CD4-positive, alpha-beta T cell (primary cell): ENCODE measurements around the gene KIF5A. TPM values are rescaled to one million over a fixed set of nuclear protein-coding genes. Genes with fewer than 3 reads are reported as not detected.
A peak's percentile ranks its signal among the peaks of the same experiment; 100 is the strongest.

ENCODE experiments used
- ATAC-seq: fragments of 200-7000 bp; cut with Tn5 transposase; one replicate; pipeline ENCODE4 v1.10.0; 2022; ENCODE audit warnings: mild to moderate bottlenecking; ENCODE audit not compliant: poor library complexity
- CTCF ChIA-PET: fragments of 350-600 bp; sonication (Branson Sonifier 250); formaldehyde crosslinking; loops from one replicate; lab custom pipeline; 2021; ENCODE audit warnings: antibody characterized with exemption, inconsistent platforms; lab: Charles Lee
- POLR2A ChIA-PET: fragments of 350-600 bp; sonication (Branson Sonifier 250); formaldehyde crosslinking; loops from one replicate; lab custom pipeline; 2021; ENCODE audit warnings: antibody characterized with exemption, inconsistent platforms; lab: Charles Lee
- DNase-seq, 14 experiments: peaks; one replicate each; pipeline ENCODE4 v3.0.0-alpha.2; 2013 to 2020; ENCODE audit warnings: mixed read lengths in 2 of 14
- H3K27ac ChIP-seq, 2 donors: one replicate each; pipeline versions ENCODE4 v1.5.1 to v1.7.0; 2013; ENCODE audit warnings: low read length in 2 of 2, low read depth in 1 of 2, mild to moderate bottlenecking in 1 of 2
- H3K27me3 ChIP-seq, 2 experiments: 1 replicate in 1 of 2; 2 replicates in 1 of 2; pipeline versions ENCODE4 v1.6.1 to v1.7.0; 2013; ENCODE audit warnings: low read length in 2 of 2, control low read depth in 1 of 2, mild to moderate bottlenecking in 1 of 2, moderate library complexity in 1 of 2; ENCODE audit not compliant: insufficient read depth in 2 of 2, control insufficient read depth in 1 of 2
- H3K36me3 ChIP-seq: one replicate; pipeline ENCODE4 v1.6.1; 2013; ENCODE audit warnings: low read length, control low read depth; ENCODE audit not compliant: insufficient read depth
- H3K4me1 ChIP-seq: one replicate; pipeline ENCODE4 v1.6.1; 2013; ENCODE audit warnings: low read length, control low read depth; ENCODE audit not compliant: insufficient read depth
- H3K4me3 ChIP-seq: one replicate; pipeline ENCODE4 v1.5.1; 2013; ENCODE audit warnings: mild to moderate bottlenecking, low read length, moderate library complexity
- H3K9me3 ChIP-seq, 2 experiments: 1 replicate in 1 of 2; 2 replicates in 1 of 2; pipeline versions ENCODE4 v1.6.1 to v1.7.0; 2013; ENCODE audit warnings: low read length in 2 of 2, mild to moderate bottlenecking in 2 of 2, control low read depth in 1 of 2, moderate library complexity in 1 of 2; ENCODE audit not compliant: control insufficient read depth in 1 of 2, insufficient read depth in 1 of 2
- H3K27ac Mint-ChIP-seq: one replicate; pipeline ENCODE4 v1.8.0; 2020; ENCODE audit warnings: mixed read lengths
- H3K27me3 Mint-ChIP-seq: one replicate; pipeline ENCODE4 v1.8.0; 2021; ENCODE audit warnings: mixed read lengths
- H3K36me3 Mint-ChIP-seq: one replicate; pipeline ENCODE4 v1.8.0; 2021; ENCODE audit warnings: low read depth, mixed read lengths
- H3K4me1 Mint-ChIP-seq: one replicate; pipeline ENCODE4 v1.8.0; 2021; ENCODE audit warnings: low read depth, mixed read lengths
- H3K4me3 Mint-ChIP-seq: one replicate; pipeline ENCODE4 v1.8.0; 2020; ENCODE audit warnings: mild to moderate bottlenecking, mixed read lengths
- H3K9me3 Mint-ChIP-seq: one replicate; pipeline ENCODE4 v1.8.0; 2020; ENCODE audit warnings: mixed read lengths
- intact Hi-C, 2 experiments: fragments of 100-400 bp; cut with DNase I in 1 of 2; cut with micrococcal nuclease in 1 of 2; formaldehyde crosslinking; loops; one replicate each; pipeline versions ENCODE4 v1.15.1 to v1.9.0; 2023 to 2025; cut with DNase I, micrococcal nuclease
- total RNA-seq, 174 experiments: library from RNA in 2 of 174; stranded (reverse) in 2 of 174; gene quantifications; one replicate each; pipeline ENCODE4 v1.2.3 and lab custom pipeline; 2021 to 2026
- TF ChIP-seq, protein P1 (sequence below): fragments of 200-600 bp; IDR thresholded peaks from one replicate; pipeline ENCODE4 v1.8.0; 2022; ENCODE audit warnings: antibody characterized with exemption, mild to moderate bottlenecking

The KIF5A gene
- total RNA-seq, 2 experiments from 2014 or later = 0.39 to 0.47 TPM

DNA sequence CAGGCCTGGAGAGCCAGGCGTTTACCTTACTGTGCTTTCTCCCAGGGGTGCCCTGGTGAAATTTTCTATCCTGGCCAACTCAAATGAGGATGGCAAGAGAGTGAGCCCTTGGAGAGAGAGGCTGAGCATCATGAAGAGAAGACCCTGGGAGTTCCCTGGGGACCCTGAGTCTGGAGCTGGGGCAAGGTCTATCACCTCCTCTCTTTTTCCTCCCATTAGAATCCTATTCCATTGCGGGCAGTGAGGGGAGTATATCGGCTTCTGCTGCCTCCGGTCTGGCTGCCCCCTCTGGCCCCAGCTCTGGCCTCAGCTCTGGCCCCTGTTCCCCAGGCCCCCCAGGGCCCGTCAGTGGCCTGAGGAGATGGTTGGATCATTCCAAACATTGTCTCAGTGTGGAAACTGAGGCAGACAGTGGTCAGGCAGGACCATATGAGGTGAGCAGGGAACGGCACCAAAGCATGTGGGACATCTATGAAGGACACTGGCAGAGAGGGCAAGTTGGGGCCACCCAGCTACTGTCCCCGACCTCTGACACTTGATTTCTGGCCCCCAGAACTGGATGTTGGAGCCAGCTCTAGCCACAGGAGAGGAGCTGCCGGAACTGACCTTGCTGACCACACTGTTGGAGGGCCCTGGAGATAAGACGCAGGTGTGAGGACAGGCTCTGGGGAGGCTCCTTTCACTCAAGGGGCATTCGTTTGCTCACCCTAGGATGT is 63.0 kb downstream of the KIF5A start:
- peaks cover 22 to 37% of the 10 kb centered on the region in 2 experiments for H3K27me3 ChIP-seq

DNA sequence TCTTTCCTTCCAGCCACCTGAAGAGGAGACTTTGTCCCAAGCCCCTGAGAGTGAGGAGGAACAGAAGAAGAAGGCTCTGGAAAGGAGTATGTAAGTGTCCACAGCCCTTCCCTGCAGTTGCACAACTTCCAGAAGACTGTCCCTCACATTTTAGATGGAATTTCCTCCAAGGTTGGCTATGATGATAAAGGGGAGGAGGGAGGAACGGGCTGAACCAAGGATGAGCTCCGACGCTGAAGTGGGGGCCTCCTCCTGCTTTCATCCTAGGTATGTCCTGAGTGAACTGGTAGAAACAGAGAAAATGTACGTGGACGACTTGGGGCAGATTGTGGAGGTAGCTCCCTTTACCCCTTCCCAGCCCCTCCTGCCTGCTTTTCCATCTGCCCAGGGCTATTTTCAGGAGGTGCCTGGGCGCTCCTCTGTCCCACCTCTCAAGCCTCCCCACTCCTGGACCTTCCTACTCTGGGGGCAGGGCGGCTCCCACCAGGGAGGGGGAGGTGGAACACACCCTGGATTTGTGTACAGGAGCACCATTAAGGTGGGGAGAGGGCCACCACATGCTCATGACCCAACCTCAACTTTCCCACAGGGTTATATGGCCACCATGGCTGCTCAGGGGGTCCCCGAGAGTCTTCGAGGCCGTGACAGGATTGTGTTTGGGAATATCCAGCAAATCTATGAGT is 63.7 kb downstream of the KIF5A start:
- ATAC-seq = no peak
- intact Hi-C loops = no loop called here
- H3K9me3 ChIP-seq = peaks cover 0 to 3% of the 10 kb centered on the region in 2 experiments
- Mint-ChIP-seq H3K27ac (no peak overlapping the region), H3K27me3 (peaks cover 73% of the 10 kb centered on the region), H3K9me3 (no peaks in the 10 kb centered on the region), H3K36me3 (peaks cover 7% of the 10 kb centered on the region), H3K4me3 (no peak overlapping the region), H3K4me1 (peaks cover 16% of the 10 kb centered on the region)
- H3K4me1 ChIP-seq = peaks cover 19% of the 10 kb centered on the region
- TF ChIP-seq, protein P1, sequence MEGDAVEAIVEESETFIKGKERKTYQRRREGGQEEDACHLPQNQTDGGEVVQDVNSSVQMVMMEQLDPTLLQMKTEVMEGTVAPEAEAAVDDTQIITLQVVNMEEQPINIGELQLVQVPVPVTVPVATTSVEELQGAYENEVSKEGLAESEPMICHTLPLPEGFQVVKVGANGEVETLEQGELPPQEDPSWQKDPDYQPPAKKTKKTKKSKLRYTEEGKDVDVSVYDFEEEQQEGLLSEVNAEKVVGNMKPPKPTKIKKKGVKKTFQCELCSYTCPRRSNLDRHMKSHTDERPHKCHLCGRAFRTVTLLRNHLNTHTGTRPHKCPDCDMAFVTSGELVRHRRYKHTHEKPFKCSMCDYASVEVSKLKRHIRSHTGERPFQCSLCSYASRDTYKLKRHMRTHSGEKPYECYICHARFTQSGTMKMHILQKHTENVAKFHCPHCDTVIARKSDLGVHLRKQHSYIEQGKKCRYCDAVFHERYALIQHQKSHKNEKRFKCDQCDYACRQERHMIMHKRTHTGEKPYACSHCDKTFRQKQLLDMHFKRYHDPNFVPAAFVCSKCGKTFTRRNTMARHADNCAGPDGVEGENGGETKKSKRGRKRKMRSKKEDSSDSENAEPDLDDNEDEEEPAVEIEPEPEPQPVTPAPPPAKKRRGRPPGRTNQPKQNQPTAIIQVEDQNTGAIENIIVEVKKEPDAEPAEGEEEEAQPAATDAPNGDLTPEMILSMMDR = no peak
- H3K27ac ChIP-seq = no peak overlapping the region
- peaks cover 26 to 44% of the 10 kb centered on the region in 2 experiments for H3K27me3 ChIP-seq
- DNase-seq = no peak
- POLR2A ChIA-PET = no interaction called here
- H3K36me3 ChIP-seq = no peaks in the 10 kb centered on the region
- no peak overlapping the region for H3K4me3 ChIP-seq
- CTCF ChIA-PET = interaction anchor here (1.6 kb wide), 1 partner anchor 30 kb away, joined by 4 read pairs; no protein-coding TSS in a partner anchor

More for the DNA sequence above, 63.0 kb downstream of the KIF5A start:
- Mint-ChIP-seq H3K4me1 (peaks cover 16% of the 10 kb centered on the region), H3K9me3 (no peaks in the 10 kb centered on the region), H3K36me3 (peaks cover 8% of the 10 kb centered on the region), H3K27ac (no peak overlapping the region), H3K4me3 (peak overlapping the region; percentile 20), H3K27me3 (peaks cover 66% of the 10 kb centered on the region)
- ChIA-PET CTCF (interaction anchor here (1.6 kb wide), 1 partner anchor 30 kb away, joined by 4 read pairs; no protein-coding TSS in a partner anchor), POLR2A (interaction anchor here (0.9 kb wide), 1 partner anchor 18 kb away, joined by 3 read pairs; no protein-coding TSS in a partner anchor)
- Histone ChIP-seq H3K27ac (no peak overlapping the region), H3K4me3 (no peak overlapping the region), H3K4me1 (peaks cover 19% of the 10 kb centered on the region), H3K36me3 (no peaks in the 10 kb centered on the region), H3K9me3 (peaks cover 0 to 3% of the 10 kb centered on the region in 2 experiments)
- intact Hi-C loops = no loop called here
- TF ChIP-seq, protein P1 = no peak
- ATAC-seq (no peak), DNase-seq (no peak)

DNA sequence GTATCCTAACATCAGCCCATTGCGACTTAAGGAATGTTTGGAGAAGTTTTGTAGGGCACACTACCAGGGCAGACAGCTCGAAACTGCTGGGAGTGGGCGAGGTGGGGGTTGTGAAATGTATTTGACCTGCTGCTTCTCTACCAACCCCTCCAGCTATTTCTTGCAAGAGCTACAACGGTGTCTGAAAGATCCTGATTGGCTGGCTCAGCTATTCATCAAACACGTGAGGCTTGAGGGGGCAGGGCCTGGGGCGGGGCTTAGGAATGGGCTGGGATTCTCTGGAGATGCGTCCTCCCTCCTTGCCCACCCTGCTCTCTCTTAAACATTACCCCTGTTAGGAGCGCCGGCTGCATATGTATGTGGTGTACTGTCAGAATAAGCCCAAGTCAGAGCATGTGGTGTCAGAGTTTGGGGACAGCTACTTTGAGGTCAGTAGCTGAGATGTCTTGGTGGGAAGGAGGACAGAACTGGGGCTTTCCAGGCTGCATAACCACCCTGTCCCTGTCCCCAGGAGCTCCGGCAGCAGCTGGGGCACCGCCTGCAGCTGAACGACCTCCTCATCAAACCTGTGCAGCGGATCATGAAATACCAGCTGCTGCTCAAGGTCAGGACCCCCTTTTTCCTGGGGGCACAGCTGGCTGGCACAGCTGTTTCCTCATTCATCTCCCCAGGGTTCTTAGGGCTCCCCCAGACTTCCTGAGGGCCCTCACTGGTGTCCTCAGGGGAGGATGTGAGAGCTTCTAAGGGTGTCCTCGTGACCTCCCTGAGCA is 64.5 kb downstream of the KIF5A start:
- peaks cover 23% of the 10 kb centered on the region for H3K4me1 ChIP-seq
- H3K27me3 Mint-ChIP-seq = peaks cover 81% of the 10 kb centered on the region
- peaks cover 0 to 3% of the 10 kb centered on the region in 2 experiments for H3K9me3 ChIP-seq
- ATAC-seq (no peak), DNase-seq (peak in 1 of 14 experiments; percentile 30)
- H3K9me3 Mint-ChIP-seq = no peaks in the 10 kb centered on the region
- intact Hi-C loops = no loop called here
- peaks cover 33 to 52% of the 10 kb centered on the region in 2 experiments for H3K27me3 ChIP-seq
- H3K4me1 Mint-ChIP-seq = peaks cover 23% of the 10 kb centered on the region
- peak overlapping the region; percentile 11 for H3K4me3 Mint-ChIP-seq
- no peak overlapping the region for H3K27ac ChIP-seq
- ChIA-PET POLR2A (no interaction called here), CTCF (no interaction called here)
- H3K36me3 ChIP-seq = no peaks in the 10 kb centered on the region
- no peaks in the 10 kb centered on the region for H3K36me3 Mint-ChIP-seq
- no peak overlapping the region for H3K4me3 ChIP-seq
- TF ChIP-seq, protein P1 = no peak
- no peak overlapping the region for H3K27ac Mint-ChIP-seq
